GM19023 (cell line): ENCODE measurements around the gene CBX1.
A peak's percentile ranks its signal among the peaks of the same experiment; 100 is the strongest.

Experiments used
- ATAC-seq: cut with Tn5 transposase; IDR thresholded peaks from one replicate; pipeline ENCODE4 v1.9.1; 2021; ENCODE audit warnings: mild to moderate bottlenecking, moderate library complexity; ENCODE audit not compliant: unreplicated experiment

CBX1 gene

DNA sequence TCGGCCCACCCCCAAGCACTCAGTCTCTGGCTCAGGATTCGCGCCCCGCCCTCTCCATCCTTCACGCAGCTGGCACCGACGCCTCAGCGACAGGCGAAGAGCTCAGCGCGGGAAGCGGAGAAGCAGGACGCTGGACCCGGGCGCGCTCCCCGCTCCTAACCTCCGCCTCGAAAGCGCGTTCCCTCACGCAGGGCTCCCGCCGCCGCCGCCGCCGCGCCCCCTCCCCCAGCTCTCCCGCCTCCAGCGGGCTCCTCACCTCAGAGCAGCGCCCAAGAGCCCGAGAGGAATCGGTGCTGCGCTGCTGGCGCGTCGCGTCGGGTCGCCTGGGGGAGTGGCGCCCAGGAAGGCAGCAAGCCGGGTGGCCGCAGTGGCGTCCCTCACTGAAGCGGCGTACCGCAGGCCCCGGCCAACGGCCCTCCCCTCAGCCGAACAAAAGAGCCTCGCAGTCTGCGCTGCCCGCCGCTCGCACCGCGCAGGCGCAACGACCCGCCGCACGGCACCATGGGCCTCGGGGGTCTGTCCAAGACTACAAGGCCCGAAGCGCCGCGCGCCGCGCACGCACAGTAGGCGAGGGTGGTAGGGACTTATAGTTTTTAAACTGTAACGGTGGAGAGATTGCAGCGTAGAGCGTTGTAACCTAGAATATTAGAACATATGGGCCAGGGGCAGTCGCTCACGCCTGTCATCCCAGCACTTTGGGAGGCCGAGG is at the start of gene CBX1:
Gene CBX1, minus strand, starts transcription at position 467 of the 709 bp plus-strand sequence. CDS start 24,474 bp downstream, outside the sequence.
- ATAC-seq = peak; percentile 88

DNA sequence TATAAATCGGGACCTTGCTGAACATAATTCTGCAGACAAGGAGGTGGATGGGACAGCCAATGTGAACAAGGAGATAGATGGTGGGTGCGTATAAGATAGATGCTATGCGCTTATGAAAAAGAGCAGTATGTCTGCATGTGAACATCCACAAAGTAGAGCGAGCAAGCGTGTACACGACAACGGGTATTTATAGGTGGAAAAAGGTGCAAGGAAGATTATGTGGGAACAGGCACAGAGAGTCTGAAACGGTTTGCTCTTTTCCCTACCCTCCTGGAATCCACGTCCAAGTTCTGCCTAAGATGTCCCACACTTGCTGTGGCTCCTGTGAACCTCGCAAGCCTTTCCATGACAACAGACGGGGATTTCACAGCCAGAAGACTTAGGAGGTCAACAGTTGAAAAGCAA is 49.3 kb upstream of the CBX1 start:
- no peak for ATAC-seq

DNA sequence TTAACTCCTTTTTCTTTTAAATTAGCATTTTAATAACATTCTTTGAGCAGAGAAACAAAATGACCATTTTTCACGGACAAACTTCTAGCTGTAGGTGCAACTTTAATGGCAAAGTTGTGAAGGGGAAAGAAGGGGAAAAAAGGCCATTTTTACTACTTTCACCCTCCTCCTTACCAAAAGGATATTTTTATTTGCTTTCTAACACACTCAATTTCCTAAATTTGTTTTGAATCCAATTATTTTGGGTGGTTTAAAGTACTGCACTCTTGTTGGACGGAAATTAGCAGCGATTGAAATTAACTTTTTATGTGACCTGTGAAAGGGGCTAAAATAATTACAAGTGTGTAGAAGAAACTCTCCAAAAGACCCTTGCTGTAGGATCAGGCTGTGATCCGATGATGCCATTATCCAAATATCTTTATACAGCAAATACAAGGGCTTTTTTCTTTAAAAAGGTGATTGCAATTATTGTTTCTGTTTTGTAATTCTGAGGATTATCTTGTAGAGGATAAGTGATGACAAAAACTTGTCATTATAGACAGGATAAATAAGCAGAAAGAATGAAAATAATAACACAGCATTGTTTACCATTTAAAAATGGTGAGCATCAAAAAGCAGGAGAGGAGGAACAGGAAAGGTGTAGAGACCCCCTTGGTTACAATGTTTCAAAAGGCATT is 48.6 kb upstream of the CBX1 start:
- ATAC-seq = no peak

DNA sequence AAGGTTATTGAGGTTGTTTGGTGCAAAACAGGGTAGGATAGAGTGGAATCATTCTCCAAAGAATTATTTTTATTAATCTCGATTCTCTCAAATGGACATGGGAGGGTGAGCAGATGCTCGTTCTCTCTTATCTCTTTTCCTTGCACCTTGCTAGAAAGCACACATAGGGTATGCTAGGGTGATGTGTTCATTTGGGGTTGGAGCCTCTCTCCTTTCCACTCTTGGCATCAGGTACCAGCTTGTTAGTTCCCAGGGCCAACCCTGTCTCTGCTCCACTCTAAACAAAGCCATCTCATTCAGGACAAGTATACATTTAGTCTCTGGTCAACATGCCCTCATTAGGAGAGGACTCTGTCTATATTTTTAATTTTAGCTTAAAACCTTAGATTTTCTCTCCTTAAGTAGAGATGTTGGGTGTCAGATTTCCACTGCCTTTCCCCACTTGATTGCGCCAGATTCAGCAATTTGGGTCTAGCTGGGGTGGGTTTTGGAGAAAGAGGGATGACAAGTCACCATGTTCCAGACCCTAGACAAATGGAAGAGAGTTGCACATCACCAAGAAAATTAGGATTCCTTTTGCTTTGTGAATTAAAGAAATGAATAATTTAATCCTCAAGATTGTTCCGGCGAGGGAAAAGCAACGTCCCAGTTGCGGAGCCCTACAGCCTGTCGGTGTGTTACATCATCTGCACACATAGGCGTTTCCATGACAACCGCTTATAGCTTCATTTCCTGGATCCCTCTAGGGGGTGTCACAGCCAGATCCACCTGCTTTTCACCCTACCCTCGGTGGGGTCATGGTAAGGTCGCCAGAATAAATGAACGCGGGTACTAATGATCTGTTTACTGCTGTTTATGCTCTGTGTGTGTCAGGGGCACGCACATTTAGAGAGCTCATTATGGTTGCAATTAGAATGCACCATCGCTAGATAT is 47.8 kb upstream of the CBX1 start:
- ATAC-seq = no peak

DNA sequence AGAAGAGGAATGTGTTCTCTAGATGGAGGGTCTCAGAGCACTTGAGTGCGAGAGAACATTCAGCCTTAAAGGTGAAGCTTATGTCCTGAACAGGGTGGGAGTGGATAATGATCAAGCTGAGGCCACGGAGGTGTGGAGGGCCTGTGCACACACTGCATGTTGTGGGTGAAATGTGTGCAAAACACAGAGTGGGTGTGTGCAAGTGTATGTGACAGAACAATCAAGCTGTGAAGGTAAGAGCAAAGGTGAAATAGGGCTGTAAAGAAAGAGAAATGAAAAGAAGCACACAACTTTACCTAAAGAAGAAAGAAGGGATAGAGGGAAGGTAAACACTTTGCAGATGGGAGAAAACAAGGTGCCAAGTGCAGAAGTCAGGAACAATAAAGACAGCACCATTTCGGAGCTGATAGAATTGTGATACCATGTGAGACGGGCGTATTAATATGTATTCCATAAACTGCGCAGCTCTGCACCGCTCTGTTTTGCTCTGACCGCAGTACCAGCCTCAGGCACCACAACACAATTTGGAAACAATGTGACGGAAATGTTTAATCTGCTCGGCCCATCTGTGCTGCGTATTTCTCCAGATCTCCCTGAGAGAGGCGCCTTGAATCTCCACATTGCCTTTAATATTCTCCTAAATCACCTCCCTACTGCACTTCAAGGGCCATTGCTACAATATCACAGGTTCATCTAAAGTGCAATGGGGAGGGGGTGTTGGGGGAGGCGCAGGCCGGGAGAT is 46.9 kb upstream of the CBX1 start:
- no peak for ATAC-seq

DNA sequence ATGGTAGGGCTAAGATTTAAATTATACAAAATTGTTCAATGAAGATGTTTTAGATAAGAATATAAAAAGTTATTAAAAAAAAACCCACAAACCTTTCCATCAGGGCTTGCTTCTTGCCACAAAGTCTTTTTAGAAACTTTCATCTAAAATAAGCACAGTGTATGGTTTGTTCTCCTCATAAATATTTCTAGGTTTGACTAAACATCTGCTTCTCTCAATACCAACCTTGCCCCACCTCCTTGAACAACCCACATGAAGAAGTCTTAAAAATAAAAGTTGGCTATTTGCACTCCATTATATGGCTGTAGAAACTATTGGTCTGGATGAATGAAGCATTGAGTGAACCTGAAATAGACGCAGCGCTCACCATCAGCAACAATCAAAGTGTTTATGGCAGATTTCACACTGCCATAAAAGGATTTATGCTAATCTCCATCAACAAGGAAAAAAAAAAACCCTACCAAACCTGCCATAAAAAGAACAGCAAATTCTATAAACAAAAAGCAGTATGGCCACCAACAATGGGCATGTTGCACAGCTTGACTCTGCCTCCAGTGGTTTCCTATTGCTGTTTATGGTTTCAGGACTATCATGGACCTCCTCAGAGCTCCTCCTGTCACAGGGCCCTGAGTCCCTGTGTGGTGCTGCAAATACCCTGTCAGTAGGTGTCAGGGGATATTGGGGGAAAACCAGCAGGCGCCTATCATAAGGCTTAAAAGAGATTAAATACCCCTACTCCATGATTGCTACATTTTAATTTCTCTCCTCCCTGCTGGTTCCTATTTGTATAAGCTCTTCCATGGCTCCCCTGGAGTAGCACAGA is 43.9 kb upstream of the CBX1 start:
- no peak for ATAC-seq

DNA sequence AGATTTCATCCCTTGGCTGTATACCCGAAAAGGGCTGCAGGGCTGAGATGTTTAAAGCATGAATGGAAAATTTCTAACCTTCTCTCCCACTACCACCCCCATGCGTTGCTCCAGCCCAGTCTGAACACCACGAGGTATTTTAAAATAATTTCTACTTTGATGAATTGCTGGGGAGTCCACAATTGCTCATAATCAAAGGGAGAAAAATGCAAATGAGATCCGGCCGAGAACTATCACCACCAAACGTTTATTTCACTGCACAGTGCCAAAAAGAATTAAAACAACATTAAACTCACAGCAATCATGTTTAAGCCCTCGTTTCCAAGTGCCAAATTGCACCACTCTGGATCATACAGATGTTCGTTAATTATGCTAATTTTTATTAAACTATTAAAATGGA is 43.0 kb upstream of the CBX1 start:
- no peak for ATAC-seq

DNA sequence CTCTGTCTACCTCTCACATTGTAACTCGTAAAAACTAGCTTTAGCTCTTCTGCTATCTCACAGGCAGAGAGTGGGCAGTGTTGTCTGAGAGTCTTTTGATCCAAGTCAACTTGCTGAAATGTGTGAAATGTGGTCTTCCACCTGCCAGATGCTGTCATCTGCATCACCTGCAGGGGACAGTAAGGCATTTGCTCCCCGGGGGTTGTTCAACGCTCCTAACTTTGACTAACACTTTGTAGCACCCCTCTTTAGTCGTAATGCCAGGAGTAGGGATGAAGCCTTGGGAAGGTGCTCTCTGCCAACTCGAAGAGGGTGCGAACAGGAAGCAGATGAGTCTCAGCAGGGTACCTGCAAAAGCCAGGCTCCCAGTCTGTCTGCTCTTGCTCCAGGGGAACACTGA is 42.4 kb upstream of the CBX1 start:
- ATAC-seq = no peak

DNA sequence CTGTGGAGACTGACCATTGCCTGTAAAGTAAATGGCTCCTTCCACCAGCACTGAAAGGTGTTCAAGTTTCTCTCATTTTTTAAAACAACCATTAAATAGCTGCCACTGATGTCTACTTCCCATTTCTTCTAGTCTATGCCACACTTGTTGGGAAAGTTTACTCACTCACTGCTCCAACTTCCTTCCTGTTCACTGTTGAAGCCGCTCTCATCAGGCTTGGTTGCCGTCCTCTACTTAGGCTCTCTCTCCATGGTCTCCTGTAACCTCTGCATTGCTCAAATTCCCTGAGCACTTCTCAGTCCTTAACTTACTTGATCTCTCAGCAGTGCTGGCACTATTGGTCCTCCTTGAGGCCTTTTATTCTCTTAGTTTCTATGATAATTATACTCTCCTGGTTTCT is 38.7 kb upstream of the CBX1 start:
- no peak for ATAC-seq

DNA sequence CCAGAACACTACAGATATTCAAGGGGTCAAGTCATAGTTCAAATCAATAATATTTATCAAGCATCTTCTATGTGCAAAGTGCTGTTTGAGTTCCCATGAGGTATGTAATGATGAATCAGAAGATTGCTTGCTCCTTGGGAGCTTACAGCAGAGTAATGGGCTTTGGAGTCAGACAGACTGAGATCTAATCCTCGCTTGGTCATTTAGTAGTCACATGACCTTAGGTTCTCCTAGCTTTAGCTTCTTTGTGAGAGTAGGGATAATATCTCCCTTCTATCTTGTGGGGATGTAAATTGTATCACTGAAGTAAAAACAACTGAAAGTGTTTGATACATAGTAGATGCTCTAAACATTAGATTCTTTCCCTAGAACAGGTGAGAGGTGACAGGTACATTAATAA is 36.4 kb upstream of the CBX1 start:
- ATAC-seq = no peak

DNA sequence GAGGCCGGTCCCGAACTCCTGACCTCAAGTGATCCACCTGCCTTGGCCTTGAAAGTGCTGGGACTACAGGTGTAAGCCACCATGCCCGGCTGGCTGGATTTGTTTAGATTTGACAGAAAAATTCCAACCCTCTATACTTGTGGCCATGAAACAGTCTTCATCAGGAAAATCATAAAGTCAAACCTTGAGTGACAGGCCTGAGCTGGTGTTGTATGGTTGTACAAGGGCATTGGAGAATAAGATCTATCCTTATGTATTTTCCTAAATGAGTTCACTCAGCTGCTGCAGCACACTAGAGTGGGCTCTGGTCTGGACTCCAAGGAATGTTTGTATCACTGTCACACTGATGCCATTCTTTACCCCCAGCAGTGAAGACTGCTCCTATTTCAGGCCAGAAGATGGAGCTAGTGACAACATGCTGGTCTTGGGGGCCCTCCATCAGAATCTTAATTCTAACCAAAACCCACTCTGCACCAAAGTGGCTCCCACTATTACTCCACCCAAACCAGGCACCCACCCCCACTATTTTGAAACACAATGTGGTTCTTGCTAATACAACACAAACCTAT is 33.7 kb upstream of the CBX1 start:
- no peak for ATAC-seq

DNA sequence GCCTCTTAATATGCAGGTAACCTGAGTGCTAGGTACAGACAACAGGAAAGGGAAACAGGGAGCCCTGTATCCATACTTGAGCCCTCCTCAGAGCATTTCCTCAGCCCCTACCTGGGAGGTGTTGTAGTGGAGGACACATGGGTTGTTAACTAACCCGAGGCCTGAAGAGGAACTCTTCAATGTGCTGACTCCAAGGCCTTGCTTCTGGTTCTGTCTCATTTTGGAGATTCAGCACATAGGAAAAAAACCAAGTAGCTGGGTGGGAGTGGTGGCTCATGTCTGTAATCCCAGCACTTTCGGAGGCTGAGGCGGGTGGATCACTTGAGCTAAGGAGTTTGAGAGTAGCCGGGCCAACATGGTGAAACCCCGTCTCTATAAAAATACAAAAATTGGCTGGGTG is 31.1 kb upstream of the CBX1 start:
- ATAC-seq = no peak

DNA sequence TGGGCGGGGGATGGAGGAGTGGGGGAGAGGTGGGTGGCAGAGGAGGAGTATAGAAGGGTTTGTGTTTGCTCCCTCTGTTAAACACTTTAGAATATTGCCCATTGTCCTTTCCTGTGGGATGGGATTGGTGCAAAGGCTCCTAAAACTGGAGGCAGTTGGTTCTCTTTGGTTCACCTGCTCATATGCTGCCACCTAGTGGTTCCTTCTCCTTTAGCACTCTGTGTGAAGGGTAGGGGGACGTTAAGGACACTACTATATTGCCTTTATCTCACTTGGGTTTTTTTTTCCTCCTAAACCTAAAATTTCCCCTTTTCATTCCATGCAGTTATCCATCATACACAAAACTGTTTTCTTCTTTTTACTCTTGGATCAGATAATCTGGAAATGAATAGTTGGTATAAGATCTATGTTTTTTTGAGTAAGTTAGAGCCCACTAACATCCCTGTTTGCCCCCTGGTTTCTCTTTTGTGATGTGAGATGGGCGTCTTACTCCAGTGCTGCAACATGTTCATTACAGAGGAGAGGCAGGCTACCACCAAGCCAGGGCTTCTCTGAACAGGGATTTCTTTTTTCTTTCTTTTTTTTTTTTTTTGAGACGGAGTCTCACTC is 30.0 kb upstream of the CBX1 start:
- ATAC-seq = no peak

DNA sequence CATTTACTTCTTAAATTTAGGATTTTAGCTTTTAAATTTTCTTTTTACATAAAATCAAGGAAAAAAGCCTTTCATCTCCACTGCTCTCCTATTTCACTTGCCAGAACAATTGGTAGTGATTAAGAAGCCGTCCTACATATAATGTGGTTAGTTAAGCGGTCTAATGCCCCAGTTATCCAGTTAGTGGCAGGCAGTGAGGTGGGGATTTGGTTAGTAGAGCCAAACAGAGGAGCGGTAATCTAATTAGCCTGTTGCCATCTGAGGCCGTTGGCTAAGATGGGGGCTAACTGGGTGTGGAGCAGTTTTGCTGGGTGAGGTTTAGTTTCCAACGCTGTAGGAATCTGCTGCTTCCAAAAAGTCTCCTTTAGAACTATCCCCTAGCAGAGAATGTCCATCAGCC is 28.7 kb upstream of the CBX1 start:
- ATAC-seq = no peak

DNA sequence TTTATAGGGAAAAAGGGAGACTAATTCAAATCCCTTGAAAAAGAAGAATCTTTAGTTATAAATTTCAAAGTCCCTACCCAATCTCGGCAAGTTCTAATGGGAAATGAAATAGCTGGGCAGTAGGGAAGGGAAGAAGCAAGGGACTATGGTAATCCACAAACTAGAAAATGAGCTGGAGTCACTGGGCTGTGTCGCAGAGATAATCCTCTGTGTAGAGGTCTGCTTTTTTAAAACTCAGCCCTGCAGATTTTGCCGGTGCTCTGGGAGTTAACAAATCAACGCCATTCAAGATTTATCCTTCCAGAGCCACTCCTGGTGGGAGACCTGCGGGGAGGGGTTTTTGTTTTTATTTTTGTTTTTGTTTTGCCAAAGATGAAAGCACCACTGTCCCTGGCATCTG is 27.1 kb upstream of the CBX1 start:
- ATAC-seq = no peak

DNA sequence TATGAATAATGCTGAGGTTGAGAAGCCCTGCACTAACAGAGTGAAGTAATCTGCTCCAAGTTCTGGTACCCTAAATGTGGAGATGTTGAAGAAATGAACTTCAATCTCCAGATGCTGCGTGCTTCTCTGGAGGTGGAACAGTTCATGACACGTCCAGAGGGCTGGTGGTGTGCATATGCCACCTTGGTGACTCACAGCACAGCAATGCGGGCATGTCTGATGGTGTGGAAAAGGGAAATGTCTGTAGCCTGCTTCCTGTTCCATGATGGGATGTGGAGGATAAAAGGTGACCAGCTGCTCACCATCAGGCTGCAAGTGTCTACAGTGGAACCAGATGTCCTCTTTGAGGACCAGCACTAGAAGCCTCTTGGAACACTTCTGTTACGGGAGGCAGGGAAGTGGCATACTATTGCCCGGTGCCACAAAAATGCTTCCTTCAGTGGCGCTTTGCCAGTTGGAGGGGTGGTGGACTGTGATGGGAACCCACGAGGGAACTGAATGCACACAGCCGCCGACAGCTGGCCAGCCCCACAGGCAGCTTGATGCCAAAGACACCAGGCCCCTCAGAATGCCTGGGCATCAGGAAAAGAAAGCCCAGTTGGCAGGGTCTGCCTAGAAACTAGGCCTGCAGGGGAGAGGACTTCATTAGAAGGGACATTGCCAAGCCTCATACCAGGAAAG is 26.2 kb upstream of the CBX1 start:
- ATAC-seq = no peak

DNA sequence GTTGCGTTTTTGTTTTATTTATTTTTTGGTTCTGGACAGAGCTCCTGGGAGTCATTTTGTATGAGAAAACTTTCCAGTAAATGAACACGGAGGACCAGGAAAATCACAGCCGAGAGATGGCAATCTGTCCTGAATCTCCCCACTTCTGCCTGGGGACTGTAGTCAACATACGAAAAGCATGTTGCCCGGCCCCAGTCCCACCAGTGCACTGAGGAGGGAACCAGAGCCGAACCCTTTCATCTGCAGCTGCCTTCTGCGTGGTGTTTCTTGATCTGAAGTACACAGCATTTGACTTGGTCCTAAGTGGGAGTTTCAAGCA is 25.2 kb upstream of the CBX1 start:
- no peak for ATAC-seq

DNA sequence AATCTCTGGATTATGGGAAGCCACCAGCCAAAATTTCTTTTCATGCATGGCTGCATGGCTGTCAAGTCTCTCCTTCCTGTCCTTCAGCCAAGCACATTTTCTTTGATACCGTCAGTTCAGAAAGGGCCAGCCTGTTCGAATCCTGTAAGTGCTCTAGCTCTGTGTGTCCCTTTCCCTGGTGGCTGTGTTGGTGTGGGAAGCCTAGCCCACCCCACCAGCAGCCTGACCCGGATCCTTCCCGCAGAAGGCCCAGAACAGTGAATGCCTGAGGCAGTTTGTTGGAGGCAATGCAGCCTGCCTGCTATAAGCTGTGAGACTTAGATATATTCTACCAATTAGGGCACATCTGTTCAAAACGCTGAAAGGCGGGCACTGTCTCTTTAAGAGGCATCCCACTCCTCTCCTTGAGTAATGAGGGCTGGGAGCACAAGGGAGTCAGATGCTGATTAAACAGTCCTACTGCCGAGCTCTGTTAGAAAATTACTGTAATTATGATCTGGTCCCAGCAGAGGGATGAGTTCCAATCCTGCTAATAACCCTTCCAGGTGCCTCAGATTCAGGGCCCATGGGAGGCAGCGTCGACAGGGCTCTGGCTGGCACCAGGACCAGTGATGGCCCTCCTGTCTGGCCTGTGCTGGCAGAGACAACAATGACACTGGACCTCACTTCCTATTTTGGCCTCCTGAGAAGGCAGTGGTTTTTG is 24.7 kb upstream of the CBX1 start:
- no peak for ATAC-seq
